Tibial artery (tissue), 4 donors: Measurements from ENCODE around the gene LTB4R2.
A peak's percentile ranks its signal among the peaks of the same experiment; 100 is the strongest.

Experiments
- DNase-seq, 2 donors: peaks; one replicate each; pipeline ENCODE4 v3.0.0-alpha.2; 2019
- H3K27ac ChIP-seq, 2 donors: fragments of 200-600 bp; sonication (generic) in 1 of 2; 1 replicate in 1 of 2; 2 replicates in 1 of 2; pipeline ENCODE4 v1.5.1; 2018 to 2019; ENCODE audit warnings: mild to moderate bottlenecking in 1 of 2
- H3K27me3 ChIP-seq, 2 donors: fragments of 200-600 bp; sonication (generic) in 1 of 2; one replicate each; pipeline versions ENCODE4 v1.5.1 to v1.6.0; 2016 to 2019
- H3K36me3 ChIP-seq, 3 donors: fragments of 200-600 bp; sonication (generic) in 2 of 3; one replicate each; pipeline ENCODE4 v1.5.1; 2016 to 2019; ENCODE audit warnings: mild to moderate bottlenecking in 2 of 3
- H3K4me1 ChIP-seq, 4 donors: fragments of 200-600 bp; sonication (generic) in 2 of 4; 1 replicate in 3 of 4; 2 replicates in 1 of 4; pipeline ENCODE4 v1.5.1; 2016 to 2019
- H3K4me3 ChIP-seq, 2 donors: fragments of 200-600 bp; sonication (generic) in 1 of 2; 1 replicate in 1 of 2; 2 replicates in 1 of 2; pipeline ENCODE4 v1.5.1; 2018 to 2019; ENCODE audit warnings: mild to moderate bottlenecking in 2 of 2
- H3K9me3 ChIP-seq, 3 donors: fragments of 200-600 bp; sonication (generic) in 1 of 3; one replicate each; pipeline ENCODE4 v1.5.1; 2016 to 2019
- CTCF ChIP-seq, 2 experiments: fragments of 200-600 bp in 1 of 2; fragments of 450-650 bp in 1 of 2; IDR thresholded peaks; one replicate each; pipeline ENCODE4 v1.5.1; 2017 to 2019; ENCODE audit warnings: antibody characterized with exemption in 2 of 2, mild to moderate bottlenecking in 1 of 2, moderate library complexity in 1 of 2
- intact Hi-C: fragments of 100-400 bp; cut with DNase I; formaldehyde crosslinking; loops from one replicate; pipeline ENCODE4 v1.15.0; 2023; ENCODE audit warnings: low total_unique reads

Gene LTB4R2

GRCh38 chr14:24268225-24268624 is 41.7 kb upstream of the LTB4R2 start:
- no peak for TF ChIP-seq CTCF (IDR thresholded peaks at IDR 0.05)
- no peak overlapping the region for H3K27ac ChIP-seq
- H3K4me1 ChIP-seq = peaks cover 0 to 12% (median 8%) of the 10 kb centered on the region in 4 donors
- peaks cover 13 to 58% (median 35%) of the 10 kb centered on the region in 3 donors for H3K36me3 ChIP-seq
- intact Hi-C loops = no loop called here
- no peaks in the 10 kb centered on the region for H3K9me3 ChIP-seq
- DNase-seq = no peak
- H3K27me3 ChIP-seq = no peaks in the 10 kb centered on the region
- H3K4me3 ChIP-seq = no peak overlapping the region

GRCh38 chr14:24269368-24269767 is 40.6 kb upstream of the LTB4R2 start:
- no peaks in the 10 kb centered on the region for H3K9me3 ChIP-seq
- no peak overlapping the region for H3K27ac ChIP-seq
- DNase-seq = no peak
- intact Hi-C loops = no loop called here
- TF ChIP-seq CTCF (IDR thresholded peaks at IDR 0.05) = no peak
- peaks cover 13 to 58% (median 35%) of the 10 kb centered on the region in 3 donors for H3K36me3 ChIP-seq
- H3K27me3 ChIP-seq = no peaks in the 10 kb centered on the region
- peaks cover 0 to 12% (median 8%) of the 10 kb centered on the region in 4 donors for H3K4me1 ChIP-seq
- no peak overlapping the region for H3K4me3 ChIP-seq

GRCh38 chr14:24269910-24270536 is 39.9 kb upstream of the LTB4R2 start:
- Histone ChIP-seq H3K4me3 (no peak overlapping the region), H3K9me3 (no peaks in the 10 kb centered on the region), H3K27ac (no peak overlapping the region), H3K4me1 (peaks cover 0 to 12% (median 8%) of the 10 kb centered on the region in 4 donors), H3K36me3 (peaks cover 13 to 51% (median 35%) of the 10 kb centered on the region in 3 donors), H3K27me3 (no peaks in the 10 kb centered on the region)
- intact Hi-C loops = no loop called here
- no peak for TF ChIP-seq CTCF (IDR thresholded peaks at IDR 0.05)
- DNase-seq = peak in 1 of 2 donors; percentile 54

- Histone ChIP-seq H3K4me1 (peaks cover 0 to 12% (median 8%) of the 10 kb centered on the region in 4 donors), H3K9me3 (no peaks in the 10 kb centered on the region), H3K27me3 (no peaks in the 10 kb centered on the region), H3K27ac (peak overlapping the region; percentile 98), H3K36me3 (peaks cover 13 to 45% (median 29%) of the 10 kb centered on the region in 3 donors), H3K4me3 (peak overlapping the region; percentile 91 to 93)
- no peak for TF ChIP-seq CTCF (IDR thresholded peaks at IDR 0.05)
- intact Hi-C loops = no loop called here
- no peak for DNase-seq
These were observed 39.3 kb upstream of the LTB4R2 start for GRCh38 chr14:24270537-24271133.

GRCh38 chr14:24271134-24271833 is 38.7 kb upstream of the LTB4R2 start, which contains the start of gene RABGGTA:
Gene RABGGTA (minus strand): TSS chr14:24271597. CDS start chr14:24271115, 482 bp downstream.
- peaks cover 0 to 12% (median 8%) of the 10 kb centered on the region in 4 donors for H3K4me1 ChIP-seq
- peak within 1 kb of the TSS; percentile 98 for H3K27ac ChIP-seq
- peaks cover 11 to 39% (median 23%) of the 10 kb centered on the region in 3 donors for H3K36me3 ChIP-seq
- peak; percentile 75 to 77 for TF ChIP-seq CTCF (IDR thresholded peaks at IDR 0.05)
- no peaks in the 10 kb centered on the region for H3K9me3 ChIP-seq
- intact Hi-C loops = no loop called here
- peak; percentile 77 to 91 for DNase-seq
- H3K4me3 ChIP-seq = peak within 1 kb of the TSS; percentile 91 to 93
- no peaks in the 10 kb centered on the region for H3K27me3 ChIP-seq
